Measurements from ENCODE around the gene SCYL3. TPM values are rescaled to one million over a fixed set of nuclear protein-coding genes. Genes with fewer than 3 reads are reported as not detected.

The SCYL3 gene
- total and polyA plus RNA-seq, 2 of the 13 experiments (the other 11 are each of a cell fraction or from before 2014, with no cell fraction given), result 3.3 to 4.9 TPM

- TF ChIP-seq MEF2D (CRISPR knock-in tag; IDR thresholded peaks at IDR 0.05), result no peak
These were observed 35.2 kb downstream of the SCYL3 start (continued) for GRCh38 chr1:169858467-169858866.

- Histone ChIP-seq H2AFZ (ENCODE audit: low read length) (no peak overlapping the region), H3K27me3 (ENCODE audit: control insufficient read depth in 1 of 2, insufficient read depth in 2 of 2, low read length in 2 of 2) (no peaks in the 10 kb centered on the region), H3K4me3 (replicated peaks in 1 of 3; ENCODE audit: insufficient read depth in 1 of 3, low read depth in 2 of 3, low read length in 3 of 3) (no peak overlapping the region), H3K4me2 (ENCODE audit: low read depth, low read length) (no peak overlapping the region), H3K9me3 (ENCODE audit: low read length) (no peaks in the 10 kb centered on the region), H4K20me1 (ENCODE audit: insufficient read depth, low read length) (no peaks in the 10 kb centered on the region), H3K27ac (ENCODE audit: extremely low read length, insufficient read depth, low read length) (no peak overlapping the region), H3K79me2 (ENCODE audit: insufficient read depth, low read length) (no peaks in the 10 kb centered on the region), H3K9ac (ENCODE audit: insufficient read depth, low read depth, low read length) (no peak overlapping the region), H3K4me1 (ENCODE audit: insufficient read depth, low read length) (0 out of 2 replicates have a peak, but pooled peaks cover 4% of the 10 kb centered on the region), H3K36me3 (replicated peaks in 1 of 2; ENCODE audit: control insufficient read depth in 1 of 2, insufficient read depth in 2 of 2, low read length in 2 of 2) (peaks cover 10 to 55% of the 10 kb centered on the region in 2 experiments)
- intact Hi-C loops (cut with micrococcal nuclease; ENCODE audit: unreplicated experiment), result no loop called here
- FAIRE-seq, result no peak
- ATAC-seq, result no peak
- no peak for DNase-seq (ENCODE audit: low spot score)
- CTCF ChIA-PET (ENCODE audit: low intra/inter-chr PET ratio, low total read pairs), result no interaction called here
- in situ Hi-C loops (cut with HindIII; ENCODE audit: extremely low pct_ligation_motif_present, low pct_unique_long_range_greater_than_20kb), result no loop called here
- no TSS peak for BruUV-seq (replicated peaks)
- POLR2A ChIA-PET, result no interaction called here
- 80% methylated on average over 1 of the region's 1 CpG for WGBS (ENCODE audit: low lambda C conversion rate)
- no peak for TF ChIP-seq MEIS1 (CRISPR knock-in tag; IDR thresholded peaks at IDR 0.05; ENCODE audit: borderline replicate concordance)
- TF ChIP-seq SNAPC2 (CRISPR knock-in tag; IDR thresholded peaks at IDR 0.05), result no peak
- no peak for TF ChIP-seq FOXP1 (IDR thresholded peaks at IDR 0.05)
- no peak for TF ChIP-seq FOXP1 (CRISPR knock-in tag; IDR thresholded peaks at IDR 0.05)
- TF ChIP-seq REST (IDR thresholded peaks at IDR 0.05; ENCODE audit: borderline replicate concordance in 1 of 2, low read depth in 1 of 2, low read length in 2 of 2), result no peak
- no peak for TF ChIP-seq ZNF672 (CRISPR knock-in tag; IDR thresholded peaks at IDR 0.05)
- no peak for TF ChIP-seq ZNF790 (CRISPR knock-in tag; IDR thresholded peaks at IDR 0.05; ENCODE audit: borderline replicate concordance)
- no peak for TF ChIP-seq ZKSCAN5 (CRISPR knock-in tag; IDR thresholded peaks at IDR 0.05)
- TF ChIP-seq IRF1 (CRISPR knock-in tag; IDR thresholded peaks at IDR 0.05; ENCODE audit: low read depth), result no peak
- no peak for TF ChIP-seq ATF7 (IDR thresholded peaks at IDR 0.05)
- TF ChIP-seq ATF7 (CRISPR knock-in tag; IDR thresholded peaks at IDR 0.05), result no peak
- TF ChIP-seq ZNF556 (CRISPR knock-in tag; IDR thresholded peaks at IDR 0.05; ENCODE audit: borderline replicate concordance), result no peak
- TF ChIP-seq ZNF513 (CRISPR knock-in tag; conservative IDR thresholded peaks at IDR 0.05), result no peak
- no peak for TF ChIP-seq JARID2 (CRISPR knock-in tag; IDR thresholded peaks at IDR 0.05; ENCODE audit: insufficient replicate concordance)
- TF ChIP-seq MIER2 (CRISPR knock-in tag; IDR thresholded peaks at IDR 0.05), result no peak
- no peak for TF ChIP-seq ZNF275 (CRISPR knock-in tag; IDR thresholded peaks at IDR 0.05; ENCODE audit: borderline replicate concordance)
These were observed 40.4 kb downstream of the SCYL3 start for GRCh38 chr1:169853341-169853740.

Data from HepG2 (cell line).